Measurements from ENCODE around the gene CBX8. TPM values are rescaled to one million over a fixed set of nuclear protein-coding genes. Genes with fewer than 3 reads are reported as not detected.
A peak's percentile ranks its signal among the peaks of the same experiment; 100 is the strongest.

Gene CBX8
- total RNA-seq, 1 donor from 2014 or later = 6.1 TPM

DNA sequence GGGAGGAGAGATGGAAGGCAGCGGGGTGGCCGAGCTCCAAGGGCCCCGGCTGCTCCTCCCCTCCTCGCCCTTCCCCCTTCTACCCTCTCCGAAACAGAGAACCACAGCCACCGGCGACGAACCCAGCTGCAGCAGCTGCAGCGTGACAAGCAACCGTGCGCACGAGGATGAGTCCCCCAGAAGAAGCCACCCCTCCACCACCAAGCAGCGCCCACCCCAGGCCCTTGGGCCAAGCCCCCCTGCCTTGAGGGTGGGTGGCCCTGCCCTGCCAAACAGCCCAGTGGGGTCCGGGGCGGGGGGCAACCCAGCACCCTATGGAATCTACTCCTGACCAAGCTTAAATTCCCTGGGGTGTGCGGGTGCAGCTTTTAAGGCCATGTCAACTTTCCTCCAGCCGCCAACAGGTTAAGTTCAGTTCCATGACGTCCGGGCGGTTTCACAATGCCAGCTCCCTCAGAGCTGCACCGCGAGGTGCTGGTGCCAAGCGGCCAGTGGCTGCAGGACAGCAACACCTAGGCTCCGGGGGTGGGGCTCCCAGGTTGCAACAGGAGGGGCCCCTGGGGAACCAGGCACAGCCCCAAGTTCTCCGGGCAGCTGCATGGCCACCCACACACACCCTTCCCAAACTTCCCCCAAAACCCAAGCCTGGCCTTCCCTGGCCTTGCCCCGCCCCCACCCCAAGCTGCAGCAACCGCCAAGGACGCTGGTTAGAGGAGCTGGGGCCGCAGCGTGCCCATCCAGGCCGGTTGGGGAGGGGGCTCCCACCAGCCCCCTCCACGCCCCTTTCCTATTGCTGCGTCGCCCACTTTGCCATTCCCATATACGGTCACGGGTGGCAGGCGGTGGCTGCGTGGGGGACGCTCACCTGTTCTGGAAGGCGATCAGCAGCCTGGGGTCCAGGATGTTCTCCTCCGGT, 40.4 kb upstream of the CBX8 start:
- H3K4me3 Mint-ChIP-seq (ENCODE audit: unreplicated experiment) = peak overlapping the region; percentile 91
- no peaks in the 10 kb centered on the region for H3K9me3 Mint-ChIP-seq (ENCODE audit: low read depth)
- DNase-seq (ENCODE audit: low spot score) = no peak
- peaks cover 36% of the 10 kb centered on the region for H3K4me1 Mint-ChIP-seq (ENCODE audit: low read depth)
- peaks cover 8% of the 10 kb centered on the region for H3K36me3 Mint-ChIP-seq (ENCODE audit: low read depth)
- H3K27me3 Mint-ChIP-seq (ENCODE audit: low read depth) = peaks cover 11% of the 10 kb centered on the region
- TF ChIP-seq, protein P1, sequence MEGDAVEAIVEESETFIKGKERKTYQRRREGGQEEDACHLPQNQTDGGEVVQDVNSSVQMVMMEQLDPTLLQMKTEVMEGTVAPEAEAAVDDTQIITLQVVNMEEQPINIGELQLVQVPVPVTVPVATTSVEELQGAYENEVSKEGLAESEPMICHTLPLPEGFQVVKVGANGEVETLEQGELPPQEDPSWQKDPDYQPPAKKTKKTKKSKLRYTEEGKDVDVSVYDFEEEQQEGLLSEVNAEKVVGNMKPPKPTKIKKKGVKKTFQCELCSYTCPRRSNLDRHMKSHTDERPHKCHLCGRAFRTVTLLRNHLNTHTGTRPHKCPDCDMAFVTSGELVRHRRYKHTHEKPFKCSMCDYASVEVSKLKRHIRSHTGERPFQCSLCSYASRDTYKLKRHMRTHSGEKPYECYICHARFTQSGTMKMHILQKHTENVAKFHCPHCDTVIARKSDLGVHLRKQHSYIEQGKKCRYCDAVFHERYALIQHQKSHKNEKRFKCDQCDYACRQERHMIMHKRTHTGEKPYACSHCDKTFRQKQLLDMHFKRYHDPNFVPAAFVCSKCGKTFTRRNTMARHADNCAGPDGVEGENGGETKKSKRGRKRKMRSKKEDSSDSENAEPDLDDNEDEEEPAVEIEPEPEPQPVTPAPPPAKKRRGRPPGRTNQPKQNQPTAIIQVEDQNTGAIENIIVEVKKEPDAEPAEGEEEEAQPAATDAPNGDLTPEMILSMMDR (IDR thresholded peaks at IDR 0.05) = no peak
- no peak overlapping the region for H3K27ac Mint-ChIP-seq (ENCODE audit: unreplicated experiment)

DNA sequence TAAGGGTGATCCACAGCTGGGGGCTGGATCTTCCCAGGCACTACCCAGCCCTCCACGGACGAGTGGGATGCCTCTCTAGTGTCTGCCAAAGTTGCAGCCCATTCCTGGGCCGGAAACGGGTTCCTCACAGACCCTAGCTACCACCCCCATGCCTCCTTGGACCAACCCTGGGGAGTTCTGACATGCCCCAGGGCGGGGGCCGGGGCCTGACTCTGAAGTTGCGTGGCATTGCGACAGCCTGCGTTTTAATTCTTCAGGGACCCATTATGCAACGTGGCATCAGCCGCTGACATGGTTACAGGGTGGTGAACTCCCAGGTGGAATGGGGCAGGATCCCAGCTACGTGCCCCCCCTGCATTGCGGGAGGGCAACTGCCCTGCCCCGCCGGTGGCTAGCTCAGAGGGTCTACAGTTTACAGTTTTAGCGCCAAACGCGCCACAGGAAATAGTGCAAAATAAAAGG, 39.7 kb upstream of the CBX8 start:
- Mint-ChIP-seq H3K27ac (ENCODE audit: unreplicated experiment) (peak overlapping the region; percentile 27), H3K4me3 (ENCODE audit: unreplicated experiment) (peak overlapping the region; percentile 91), H3K4me1 (ENCODE audit: low read depth) (peaks cover 37% of the 10 kb centered on the region), H3K36me3 (ENCODE audit: low read depth) (peaks cover 8% of the 10 kb centered on the region), H3K27me3 (ENCODE audit: low read depth) (peaks cover 9% of the 10 kb centered on the region), H3K9me3 (ENCODE audit: low read depth) (no peaks in the 10 kb centered on the region)
- no peak for DNase-seq (ENCODE audit: low spot score)
- TF ChIP-seq, protein P1 (IDR thresholded peaks at IDR 0.05) = no peak

DNA sequence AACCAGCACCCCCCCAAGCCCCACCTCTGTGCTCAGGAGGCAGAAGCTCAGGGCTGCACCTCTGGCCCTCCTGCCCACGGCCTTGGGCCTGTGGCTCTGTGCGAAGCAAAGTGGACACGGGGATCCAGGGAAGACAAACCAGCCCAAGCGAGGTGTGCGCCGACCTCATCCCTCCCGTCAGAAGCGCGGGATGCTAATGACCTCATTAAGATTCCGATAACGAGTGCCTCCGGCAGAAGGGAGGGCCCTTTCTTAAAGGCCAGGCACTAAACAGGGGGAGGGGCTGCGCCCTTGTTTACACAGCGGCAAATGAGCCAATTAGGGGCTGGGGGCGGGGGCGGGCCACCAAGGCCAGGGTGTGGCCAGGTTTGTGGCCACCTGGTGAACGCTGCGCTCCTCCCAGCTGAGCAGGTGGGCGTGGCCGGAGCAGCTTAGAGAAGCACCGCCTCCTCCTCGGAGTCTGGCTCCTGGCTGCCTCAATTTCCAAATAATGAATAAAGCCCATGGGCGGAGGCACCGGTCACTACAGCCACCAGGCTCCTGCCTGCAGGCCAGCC, 39.2 kb upstream of the CBX8 start:
- H3K27me3 Mint-ChIP-seq (ENCODE audit: low read depth) = peaks cover 5% of the 10 kb centered on the region
- peaks cover 8% of the 10 kb centered on the region for H3K36me3 Mint-ChIP-seq (ENCODE audit: low read depth)
- no peak for DNase-seq (ENCODE audit: low spot score)
- TF ChIP-seq, protein P1 (IDR thresholded peaks at IDR 0.05) = no peak
- no peaks in the 10 kb centered on the region for H3K9me3 Mint-ChIP-seq (ENCODE audit: low read depth)
- H3K27ac Mint-ChIP-seq (ENCODE audit: unreplicated experiment) = no peak overlapping the region
- H3K4me3 Mint-ChIP-seq (ENCODE audit: unreplicated experiment) = no peak overlapping the region
- H3K4me1 Mint-ChIP-seq (ENCODE audit: low read depth) = peaks cover 40% of the 10 kb centered on the region

DNA sequence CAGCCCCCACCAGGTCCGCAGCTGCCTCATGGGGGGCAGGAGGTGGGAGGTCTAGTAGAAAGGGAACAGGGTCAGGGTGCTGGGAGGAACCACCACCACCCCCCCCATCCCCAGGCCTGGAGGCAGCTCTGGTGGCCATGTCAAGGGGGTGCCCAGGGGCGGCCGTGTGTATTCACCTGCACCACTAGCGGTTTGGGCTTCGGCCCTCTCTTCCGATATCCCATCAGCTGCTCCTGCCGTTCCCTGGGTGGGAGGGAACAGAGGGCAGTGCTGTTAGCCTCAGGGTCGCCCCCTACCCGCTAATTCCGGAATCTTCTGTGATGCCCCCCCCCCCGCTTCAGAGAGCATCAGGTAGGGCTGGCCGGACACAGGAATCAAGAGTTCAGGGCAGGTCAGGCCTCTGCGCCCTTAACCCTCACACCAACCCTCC, 38.6 kb upstream of the CBX8 start:
- no peak overlapping the region for H3K27ac Mint-ChIP-seq (ENCODE audit: unreplicated experiment)
- TF ChIP-seq, protein P1 (IDR thresholded peaks at IDR 0.05) = no peak
- peaks cover 40% of the 10 kb centered on the region for H3K4me1 Mint-ChIP-seq (ENCODE audit: low read depth)
- peaks cover 2% of the 10 kb centered on the region for H3K27me3 Mint-ChIP-seq (ENCODE audit: low read depth)
- H3K9me3 Mint-ChIP-seq (ENCODE audit: low read depth) = no peaks in the 10 kb centered on the region
- H3K36me3 Mint-ChIP-seq (ENCODE audit: low read depth) = peaks cover 8% of the 10 kb centered on the region
- DNase-seq (ENCODE audit: low spot score) = no peak
- H3K4me3 Mint-ChIP-seq (ENCODE audit: unreplicated experiment) = no peak overlapping the region
